Measurements from ENCODE around the gene MCM8. TPM values are rescaled to one million over a fixed set of nuclear protein-coding genes. Genes with fewer than 3 reads are reported as not detected.

Gene MCM8
- total and polyA plus RNA-seq, 2 experiments from 2014 or later: 10.6 to 30.4 TPM

DNA sequence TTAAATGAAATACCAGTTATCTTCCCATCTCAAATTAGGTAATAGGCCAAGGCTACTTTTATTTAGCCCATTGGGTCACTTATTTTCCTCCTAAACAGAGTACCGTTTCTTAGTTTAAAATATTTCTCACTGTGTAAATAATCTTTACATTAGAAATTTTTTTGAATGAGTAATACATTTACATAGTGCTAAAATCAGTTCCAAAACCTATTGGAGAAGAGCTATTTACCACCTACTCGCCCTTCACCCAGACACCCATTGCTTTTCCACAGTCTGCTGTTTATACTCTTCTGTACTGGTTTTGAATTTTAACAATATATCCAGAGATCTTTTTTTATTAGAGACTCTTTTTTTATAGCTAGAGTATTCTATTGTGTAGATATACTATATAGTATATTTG lies 36.9 kb downstream of the MCM8 start:
- Mint-ChIP-seq H3K36me3 (ENCODE audit: low read depth) (peaks cover 51% of the 10 kb centered on the region), H3K9me3 (no peaks in the 10 kb centered on the region), H3K4me3 (no peak overlapping the region), H3K4me1 (no peaks in the 10 kb centered on the region), H3K27ac (no peak overlapping the region), H3K27me3 (ENCODE audit: insufficient read depth, low read depth, poor library complexity) (no peaks in the 10 kb centered on the region)
- no peak for DNase-seq (ENCODE audit: low spot score)
- Histone ChIP-seq H4K20me1 (replicated peaks; ENCODE audit: insufficient read depth) (peaks cover 34% of the 10 kb centered on the region), H3K4me2 (no peak overlapping the region), H3K4me3 (no peak overlapping the region), H3K27me3 (ENCODE audit: insufficient read depth) (no peaks in the 10 kb centered on the region), H3K9me2 (ENCODE audit: insufficient read depth) (no peaks in the 10 kb centered on the region), H3F3A (replicated peaks; ENCODE audit: low read depth) (no peaks in the 10 kb centered on the region), H3K27ac (ENCODE audit: low read depth) (no peak overlapping the region), H3K36me3 (ENCODE audit: insufficient read depth) (peaks cover 29% of the 10 kb centered on the region), H3K79me2 (replicated peaks; ENCODE audit: insufficient read depth) (no peaks in the 10 kb centered on the region), H2AFZ (no peak overlapping the region), H3K4me1 (ENCODE audit: insufficient read depth) (no peaks in the 10 kb centered on the region)
- no peak for ATAC-seq
- TF ChIP-seq, protein P1, sequence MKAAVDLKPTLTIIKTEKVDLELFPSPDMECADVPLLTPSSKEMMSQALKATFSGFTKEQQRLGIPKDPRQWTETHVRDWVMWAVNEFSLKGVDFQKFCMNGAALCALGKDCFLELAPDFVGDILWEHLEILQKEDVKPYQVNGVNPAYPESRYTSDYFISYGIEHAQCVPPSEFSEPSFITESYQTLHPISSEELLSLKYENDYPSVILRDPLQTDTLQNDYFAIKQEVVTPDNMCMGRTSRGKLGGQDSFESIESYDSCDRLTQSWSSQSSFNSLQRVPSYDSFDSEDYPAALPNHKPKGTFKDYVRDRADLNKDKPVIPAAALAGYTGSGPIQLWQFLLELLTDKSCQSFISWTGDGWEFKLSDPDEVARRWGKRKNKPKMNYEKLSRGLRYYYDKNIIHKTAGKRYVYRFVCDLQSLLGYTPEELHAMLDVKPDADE (IDR thresholded peaks at IDR 0.05): no peak
- TF ChIP-seq ZNF331 (CRISPR knock-in tag; IDR thresholded peaks at IDR 0.05; ENCODE audit: low read depth) (no peak), POLR2AphosphoS5 (IDR thresholded peaks at IDR 0.05; ENCODE audit: low read depth) (no peak), STAT1 (IDR thresholded peaks at IDR 0.05; ENCODE audit: unreplicated experiment) (no peak), EZH2 (IDR thresholded peaks at IDR 0.05; ENCODE audit: low read depth, unreplicated experiment) (no peak), NANOG (IDR thresholded peaks at IDR 0.05; ENCODE audit: borderline replicate concordance) (no peak), ZNF114 (CRISPR knock-in tag; IDR thresholded peaks at IDR 0.05) (no peak), JUNB (IDR thresholded peaks at IDR 0.05; ENCODE audit: unreplicated experiment) (no peak), EZH2phosphoT487 (IDR thresholded peaks at IDR 0.05; ENCODE audit: unreplicated experiment) (no peak), CREB1 (CRISPR knock-in tag; IDR thresholded peaks at IDR 0.05; ENCODE audit: low read depth) (no peak)
- TF ChIP-seq, protein P2, sequence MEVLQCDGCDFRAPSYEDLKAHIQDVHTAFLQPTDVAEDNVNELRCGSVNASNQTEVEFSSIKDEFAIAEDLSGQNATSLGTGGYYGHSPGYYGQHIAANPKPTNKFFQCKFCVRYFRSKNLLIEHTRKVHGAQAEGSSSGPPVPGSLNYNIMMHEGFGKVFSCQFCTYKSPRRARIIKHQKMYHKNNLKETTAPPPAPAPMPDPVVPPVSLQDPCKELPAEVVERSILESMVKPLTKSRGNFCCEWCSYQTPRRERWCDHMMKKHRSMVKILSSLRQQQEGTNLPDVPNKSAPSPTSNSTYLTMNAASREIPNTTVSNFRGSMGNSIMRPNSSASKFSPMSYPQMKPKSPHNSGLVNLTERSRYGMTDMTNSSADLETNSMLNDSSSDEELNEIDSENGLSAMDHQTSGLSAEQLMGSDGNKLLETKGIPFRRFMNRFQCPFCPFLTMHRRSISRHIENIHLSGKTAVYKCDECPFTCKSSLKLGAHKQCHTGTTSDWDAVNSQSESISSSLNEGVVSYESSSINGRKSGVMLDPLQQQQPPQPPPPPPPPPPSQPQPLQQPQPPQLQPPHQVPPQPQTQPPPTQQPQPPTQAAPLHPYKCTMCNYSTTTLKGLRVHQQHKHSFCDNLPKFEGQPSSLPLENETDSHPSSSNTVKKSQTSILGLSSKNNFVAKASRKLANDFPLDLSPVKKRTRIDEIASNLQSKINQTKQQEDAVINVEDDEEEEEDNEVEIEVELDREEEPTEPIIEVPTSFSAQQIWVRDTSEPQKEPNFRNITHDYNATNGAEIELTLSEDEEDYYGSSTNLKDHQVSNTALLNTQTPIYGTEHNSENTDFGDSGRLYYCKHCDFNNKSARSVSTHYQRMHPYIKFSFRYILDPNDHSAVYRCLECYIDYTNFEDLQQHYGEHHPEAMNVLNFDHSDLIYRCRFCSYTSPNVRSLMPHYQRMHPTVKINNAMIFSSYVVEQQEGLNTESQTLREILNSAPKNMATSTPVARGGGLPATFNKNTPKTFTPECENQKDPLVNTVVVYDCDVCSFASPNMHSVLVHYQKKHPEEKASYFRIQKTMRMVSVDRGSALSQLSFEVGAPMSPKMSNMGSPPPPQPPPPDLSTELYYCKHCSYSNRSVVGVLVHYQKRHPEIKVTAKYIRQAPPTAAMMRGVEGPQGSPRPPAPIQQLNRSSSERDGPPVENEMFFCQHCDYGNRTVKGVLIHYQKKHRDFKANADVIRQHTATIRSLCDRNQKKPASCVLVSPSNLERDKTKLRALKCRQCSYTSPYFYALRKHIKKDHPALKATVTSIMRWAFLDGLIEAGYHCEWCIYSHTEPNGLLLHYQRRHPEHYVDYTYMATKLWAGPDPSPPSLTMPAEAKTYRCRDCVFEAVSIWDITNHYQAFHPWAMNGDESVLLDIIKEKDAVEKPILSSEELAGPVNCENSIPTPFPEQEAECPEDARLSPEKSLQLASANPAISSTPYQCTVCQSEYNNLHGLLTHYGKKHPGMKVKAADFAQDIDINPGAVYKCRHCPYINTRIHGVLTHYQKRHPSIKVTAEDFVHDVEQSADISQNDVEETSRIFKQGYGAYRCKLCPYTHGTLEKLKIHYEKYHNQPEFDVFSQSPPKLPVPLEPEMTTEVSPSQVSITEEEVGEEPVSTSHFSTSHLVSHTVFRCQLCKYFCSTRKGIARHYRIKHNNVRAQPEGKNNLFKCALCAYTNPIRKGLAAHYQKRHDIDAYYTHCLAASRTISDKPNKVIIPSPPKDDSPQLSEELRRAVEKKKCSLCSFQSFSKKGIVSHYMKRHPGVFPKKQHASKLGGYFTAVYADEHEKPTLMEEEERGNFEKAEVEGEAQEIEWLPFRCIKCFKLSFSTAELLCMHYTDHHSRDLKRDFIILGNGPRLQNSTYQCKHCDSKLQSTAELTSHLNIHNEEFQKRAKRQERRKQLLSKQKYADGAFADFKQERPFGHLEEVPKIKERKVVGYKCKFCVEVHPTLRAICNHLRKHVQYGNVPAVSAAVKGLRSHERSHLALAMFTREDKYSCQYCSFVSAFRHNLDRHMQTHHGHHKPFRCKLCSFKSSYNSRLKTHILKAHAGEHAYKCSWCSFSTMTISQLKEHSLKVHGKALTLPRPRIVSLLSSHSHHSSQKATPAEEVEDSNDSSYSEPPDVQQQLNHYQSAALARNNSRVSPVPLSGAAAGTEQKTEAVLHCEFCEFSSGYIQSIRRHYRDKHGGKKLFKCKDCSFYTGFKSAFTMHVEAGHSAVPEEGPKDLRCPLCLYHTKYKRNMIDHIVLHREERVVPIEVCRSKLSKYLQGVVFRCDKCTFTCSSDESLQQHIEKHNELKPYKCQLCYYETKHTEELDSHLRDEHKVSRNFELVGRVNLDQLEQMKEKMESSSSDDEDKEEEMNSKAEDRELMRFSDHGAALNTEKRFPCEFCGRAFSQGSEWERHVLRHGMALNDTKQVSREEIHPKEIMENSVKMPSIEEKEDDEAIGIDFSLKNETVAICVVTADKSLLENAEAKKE (CRISPR knock-in tag; IDR thresholded peaks at IDR 0.05): no peak
- TF ChIP-seq, protein P3, sequence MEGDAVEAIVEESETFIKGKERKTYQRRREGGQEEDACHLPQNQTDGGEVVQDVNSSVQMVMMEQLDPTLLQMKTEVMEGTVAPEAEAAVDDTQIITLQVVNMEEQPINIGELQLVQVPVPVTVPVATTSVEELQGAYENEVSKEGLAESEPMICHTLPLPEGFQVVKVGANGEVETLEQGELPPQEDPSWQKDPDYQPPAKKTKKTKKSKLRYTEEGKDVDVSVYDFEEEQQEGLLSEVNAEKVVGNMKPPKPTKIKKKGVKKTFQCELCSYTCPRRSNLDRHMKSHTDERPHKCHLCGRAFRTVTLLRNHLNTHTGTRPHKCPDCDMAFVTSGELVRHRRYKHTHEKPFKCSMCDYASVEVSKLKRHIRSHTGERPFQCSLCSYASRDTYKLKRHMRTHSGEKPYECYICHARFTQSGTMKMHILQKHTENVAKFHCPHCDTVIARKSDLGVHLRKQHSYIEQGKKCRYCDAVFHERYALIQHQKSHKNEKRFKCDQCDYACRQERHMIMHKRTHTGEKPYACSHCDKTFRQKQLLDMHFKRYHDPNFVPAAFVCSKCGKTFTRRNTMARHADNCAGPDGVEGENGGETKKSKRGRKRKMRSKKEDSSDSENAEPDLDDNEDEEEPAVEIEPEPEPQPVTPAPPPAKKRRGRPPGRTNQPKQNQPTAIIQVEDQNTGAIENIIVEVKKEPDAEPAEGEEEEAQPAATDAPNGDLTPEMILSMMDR (conservative IDR thresholded peaks at IDR 0.05; ENCODE audit: low read depth in 2 of 2): no peak
- TF ChIP-seq, protein P4, sequence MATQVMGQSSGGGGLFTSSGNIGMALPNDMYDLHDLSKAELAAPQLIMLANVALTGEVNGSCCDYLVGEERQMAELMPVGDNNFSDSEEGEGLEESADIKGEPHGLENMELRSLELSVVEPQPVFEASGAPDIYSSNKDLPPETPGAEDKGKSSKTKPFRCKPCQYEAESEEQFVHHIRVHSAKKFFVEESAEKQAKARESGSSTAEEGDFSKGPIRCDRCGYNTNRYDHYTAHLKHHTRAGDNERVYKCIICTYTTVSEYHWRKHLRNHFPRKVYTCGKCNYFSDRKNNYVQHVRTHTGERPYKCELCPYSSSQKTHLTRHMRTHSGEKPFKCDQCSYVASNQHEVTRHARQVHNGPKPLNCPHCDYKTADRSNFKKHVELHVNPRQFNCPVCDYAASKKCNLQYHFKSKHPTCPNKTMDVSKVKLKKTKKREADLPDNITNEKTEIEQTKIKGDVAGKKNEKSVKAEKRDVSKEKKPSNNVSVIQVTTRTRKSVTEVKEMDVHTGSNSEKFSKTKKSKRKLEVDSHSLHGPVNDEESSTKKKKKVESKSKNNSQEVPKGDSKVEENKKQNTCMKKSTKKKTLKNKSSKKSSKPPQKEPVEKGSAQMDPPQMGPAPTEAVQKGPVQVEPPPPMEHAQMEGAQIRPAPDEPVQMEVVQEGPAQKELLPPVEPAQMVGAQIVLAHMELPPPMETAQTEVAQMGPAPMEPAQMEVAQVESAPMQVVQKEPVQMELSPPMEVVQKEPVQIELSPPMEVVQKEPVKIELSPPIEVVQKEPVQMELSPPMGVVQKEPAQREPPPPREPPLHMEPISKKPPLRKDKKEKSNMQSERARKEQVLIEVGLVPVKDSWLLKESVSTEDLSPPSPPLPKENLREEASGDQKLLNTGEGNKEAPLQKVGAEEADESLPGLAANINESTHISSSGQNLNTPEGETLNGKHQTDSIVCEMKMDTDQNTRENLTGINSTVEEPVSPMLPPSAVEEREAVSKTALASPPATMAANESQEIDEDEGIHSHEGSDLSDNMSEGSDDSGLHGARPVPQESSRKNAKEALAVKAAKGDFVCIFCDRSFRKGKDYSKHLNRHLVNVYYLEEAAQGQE (IDR thresholded peaks at IDR 0.05; ENCODE audit: unreplicated experiment): no peak

All from GM23338 (cell line).